ENCODE data around the gene MTCH1. TPM values are rescaled to one million over a fixed set of nuclear protein-coding genes. Genes with fewer than 3 reads are reported as not detected.

Gene MTCH1
- 100 to 1,000 TPM; 114 to 117 TPM for total RNA-seq

GRCh38 chr6:36985808-36986703 lies at the start of gene MTCH1:
Gene MTCH1 (minus strand): TSS chr6:36986196. CDS start chr6:36986173, 23 bp downstream.
- ChIA-PET POLR2A (interaction anchor here (0.5 to 1.6 kb wide), 12 partner anchors 19 to 1498 kb away, joined by 3 to 13 read pairs (median 4); partner anchors contain the start of genes C6orf89, FGD2, PIM1 and PPIL1), CTCF (interaction anchor here (0.8 to 1.5 kb wide), 8 partner anchors 20 to 224 kb away, joined by 3 to 10 read pairs (median 4); partner anchors contain the start of genes C6orf89 and FGD2)

DNA sequence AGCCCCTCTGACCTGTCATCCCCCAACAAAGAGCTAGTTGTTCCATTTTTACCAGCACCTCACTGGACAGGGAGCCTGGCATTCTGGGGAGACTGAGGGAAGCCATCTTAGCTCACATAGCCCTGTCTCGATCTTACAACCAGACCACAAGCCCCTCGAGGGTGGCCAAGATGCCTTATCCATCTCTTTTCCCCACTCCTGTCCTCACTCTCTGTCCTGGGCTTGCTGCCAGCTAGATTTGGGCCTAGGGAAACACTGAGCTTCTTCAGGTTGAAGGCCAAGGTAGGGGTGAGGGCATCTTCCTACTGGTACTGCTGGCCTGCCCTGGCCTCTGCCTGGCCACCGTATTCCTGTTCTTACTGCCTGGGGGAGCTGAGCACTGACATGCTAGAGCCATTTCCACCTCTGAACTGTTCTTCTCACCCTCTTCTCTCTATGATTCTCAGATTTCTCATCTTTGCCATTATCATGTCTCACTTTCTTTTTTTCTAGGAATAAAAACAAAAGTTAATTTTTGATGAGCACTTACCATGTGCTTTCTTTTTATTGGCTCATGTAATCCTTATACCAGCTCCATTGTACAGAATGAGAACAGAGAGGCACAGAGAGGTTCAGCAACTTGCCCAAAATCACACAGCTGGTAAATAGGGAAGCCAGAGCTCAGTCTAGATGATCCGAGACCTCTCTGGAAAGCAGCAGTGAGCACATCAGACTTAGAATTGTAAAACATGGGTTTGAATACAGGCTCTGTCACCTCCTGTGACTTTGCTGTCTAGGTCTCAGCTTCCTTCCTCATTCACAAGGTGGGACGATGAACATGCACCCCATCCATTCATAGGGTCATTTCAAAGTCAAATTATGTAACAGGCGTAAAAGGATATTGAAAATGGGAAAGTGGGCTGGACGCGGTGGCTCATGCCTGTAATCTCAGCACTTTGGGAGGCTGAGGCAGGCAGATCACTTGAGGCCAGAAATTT lies 48.1 kb upstream of the MTCH1 start:
- CTCF ChIA-PET, result interaction anchor here (0.5 to 19.0 kb wide), 10 partner anchors 11 to 170 kb away, joined by 3 to 444 read pairs (median 13); no protein-coding TSS in a partner anchor
- POLR2A ChIA-PET, result interaction anchor here (0.5 to 1.7 kb wide), 6 partner anchors 9 to 156 kb away, joined by 3 to 12 read pairs (median 8); partner anchors contain the start of gene PIM1

- POLR2A ChIA-PET, result interaction anchor here (0.6 to 1.7 kb wide), 6 partner anchors 8 to 157 kb away, joined by 3 to 12 read pairs (median 6); partner anchors contain the start of gene PIM1
- CTCF ChIA-PET, result interaction anchor here (1.6 to 19.0 kb wide), 7 partner anchors 10 to 171 kb away, joined by 4 to 444 read pairs (median 23); no protein-coding TSS in a partner anchor
These were observed 47.3 kb upstream of the MTCH1 start for GRCh38 chr6:37033255-37033654.

GRCh38 chr6:37032239-37032638 lies 46.2 kb upstream of the MTCH1 start:
- ChIA-PET CTCF (interaction anchor here (1.0 to 19.0 kb wide), 7 partner anchors 9 to 172 kb away, joined by 3 to 444 read pairs (median 23); no protein-coding TSS in a partner anchor), POLR2A (interaction anchor here (0.7 kb wide), 1 partner anchor 169 kb away, joined by 4 read pairs; no protein-coding TSS in a partner anchor)

- CTCF ChIA-PET, result interaction anchor here (0.6 to 19.0 kb wide), 10 partner anchors 9 to 548 kb away, joined by 3 to 444 read pairs (median 5); no protein-coding TSS in a partner anchor
- POLR2A ChIA-PET, result interaction anchor here (1.1 to 1.5 kb wide), 2 partner anchors 20 to 123 kb away, joined by 3 to 4 read pairs; no protein-coding TSS in a partner anchor
These were observed 44.6 kb upstream of the MTCH1 start for GRCh38 chr6:37030599-37030998.

DNA sequence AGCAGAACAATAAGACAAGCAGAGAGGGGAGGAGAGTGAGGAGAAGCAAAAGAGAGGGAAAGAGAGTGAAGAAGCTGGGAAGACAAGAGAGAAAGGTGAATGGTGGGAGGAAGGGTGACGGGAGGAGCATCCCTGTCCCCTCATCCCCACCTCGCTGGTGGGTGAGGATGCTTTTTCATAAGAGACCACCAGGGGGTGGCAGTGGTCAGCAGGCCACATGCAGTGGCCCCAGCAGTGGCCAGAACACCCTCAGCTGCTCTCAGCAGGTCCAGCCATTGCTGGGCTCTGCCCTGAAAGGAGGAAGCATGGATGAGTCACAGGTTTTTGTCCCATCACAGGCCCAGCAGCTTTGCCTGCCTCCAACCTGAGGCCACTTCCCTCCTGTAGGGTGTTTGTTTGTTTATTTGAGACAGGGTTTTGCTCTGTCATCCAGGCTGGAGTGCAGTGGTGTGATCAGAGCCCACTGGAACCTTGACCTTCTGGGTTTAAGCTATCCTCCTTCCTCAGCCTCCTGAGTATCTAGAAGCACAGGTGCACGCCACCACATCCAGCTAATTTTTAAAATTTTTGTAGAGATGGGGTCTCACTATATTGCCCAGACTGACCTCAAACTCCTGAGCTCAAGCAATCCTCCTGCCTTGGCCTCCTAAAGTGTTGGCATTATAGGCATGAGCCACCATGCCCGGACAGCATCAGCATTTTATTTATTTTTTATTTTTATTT lies 43.4 kb upstream of the MTCH1 start:
- CTCF ChIA-PET, result interaction anchor here (1.2 to 19.0 kb wide), 12 partner anchors 7 to 175 kb away, joined by 3 to 444 read pairs (median 6); partner anchors contain the start of genes C6orf89 and PIM1
- POLR2A ChIA-PET, result interaction anchor here (0.6 to 1.5 kb wide), 4 partner anchors 21 to 180 kb away, joined by 3 to 12 read pairs (median 4); no protein-coding TSS in a partner anchor

- ChIA-PET CTCF (interaction anchor here (0.7 to 19.0 kb wide), 10 partner anchors 7 to 1555 kb away, joined by 3 to 444 read pairs (median 8); partner anchors contain the start of gene PIM1), POLR2A (no interaction called here)
These were observed 41.9 kb upstream of the MTCH1 start for GRCh38 chr6:37027811-37028469.

DNA sequence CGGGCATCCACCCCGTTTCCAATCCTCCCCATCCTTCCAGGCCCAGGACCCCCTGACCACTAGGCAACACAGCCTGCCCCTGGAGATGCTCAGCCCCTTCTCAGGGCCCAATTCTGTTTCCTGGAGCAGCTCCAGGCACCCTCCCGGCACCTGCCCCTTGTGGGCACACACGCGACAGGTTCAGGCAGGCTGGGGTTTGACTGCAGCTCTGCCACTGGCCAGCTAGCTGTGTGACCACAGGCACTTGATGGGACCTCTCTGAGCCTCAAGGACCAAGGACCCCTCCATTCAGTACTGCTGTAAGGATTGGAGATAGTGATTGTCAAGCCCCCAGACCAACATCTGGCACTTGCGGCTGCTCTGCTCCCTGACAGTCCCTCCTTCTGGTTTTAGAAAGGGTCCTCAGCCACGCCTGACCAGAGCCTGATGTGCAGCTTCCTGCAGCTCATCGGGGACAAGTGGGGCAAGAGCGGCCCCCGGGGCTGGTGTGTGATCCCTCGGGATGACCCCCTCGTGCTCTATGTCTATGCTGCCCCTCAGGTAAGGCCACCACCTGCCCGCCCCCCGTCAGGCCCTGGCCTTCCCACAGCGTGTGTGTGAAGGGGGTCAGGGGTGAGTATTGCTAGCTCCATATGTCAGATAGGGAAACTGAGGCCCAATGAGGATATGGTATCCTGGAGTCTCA lies 41.2 kb upstream of the MTCH1 start:
- ChIA-PET POLR2A (interaction anchor here (0.7 kb wide), 1 partner anchor 146 kb away, joined by 3 read pairs; no protein-coding TSS in a partner anchor), CTCF (interaction anchor here (0.7 to 19.0 kb wide), 5 partner anchors 9 to 296 kb away, joined by 3 to 444 read pairs (median 9); partner anchors contain the start of gene PIM1)

DNA sequence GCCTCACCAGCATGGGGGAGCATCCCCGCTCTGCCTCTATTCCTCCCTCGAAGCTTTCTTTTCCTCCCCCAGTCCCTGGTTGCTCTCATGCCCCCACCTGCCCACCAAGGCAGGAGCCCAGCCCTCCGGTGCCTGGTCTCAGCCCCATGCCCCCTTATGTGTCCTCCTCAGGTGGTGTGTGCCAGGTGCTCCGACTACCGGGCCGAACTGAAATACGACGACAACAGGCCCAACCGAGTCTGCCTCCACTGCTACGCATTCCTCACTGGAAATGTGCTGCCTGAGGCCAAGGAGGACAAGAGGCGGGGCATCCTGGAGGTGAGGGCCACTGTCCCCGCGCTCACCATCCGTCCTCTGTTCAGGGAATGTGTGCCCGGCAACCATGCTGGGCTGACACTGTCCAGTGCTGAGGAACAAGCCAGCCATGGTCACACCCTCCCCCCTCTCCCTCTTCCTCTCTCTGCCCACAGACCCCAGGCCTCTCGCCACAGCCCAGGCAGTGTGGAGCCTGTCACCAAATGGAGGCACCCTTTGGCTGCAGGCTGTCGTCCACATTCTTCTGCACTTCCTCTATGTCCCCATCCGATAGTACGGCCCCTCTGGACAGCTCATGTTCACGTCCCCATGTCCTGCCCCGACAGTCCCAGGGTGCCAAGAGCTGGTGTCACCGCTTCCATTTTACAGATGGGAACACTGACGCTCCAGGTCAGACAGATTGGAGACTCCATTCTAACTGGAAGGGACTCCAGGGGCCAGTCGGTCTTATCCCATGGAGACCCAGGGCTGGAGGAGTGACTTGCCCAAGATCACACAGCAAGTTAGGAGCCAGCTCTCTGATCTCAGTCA lies 39.8 kb upstream of the MTCH1 start:
- POLR2A ChIA-PET, result no interaction called here
- CTCF ChIA-PET, result interaction anchor here (0.7 to 19.0 kb wide), 10 partner anchors 8 to 298 kb away, joined by 3 to 444 read pairs (median 16); partner anchors contain the start of gene PIM1

DNA sequence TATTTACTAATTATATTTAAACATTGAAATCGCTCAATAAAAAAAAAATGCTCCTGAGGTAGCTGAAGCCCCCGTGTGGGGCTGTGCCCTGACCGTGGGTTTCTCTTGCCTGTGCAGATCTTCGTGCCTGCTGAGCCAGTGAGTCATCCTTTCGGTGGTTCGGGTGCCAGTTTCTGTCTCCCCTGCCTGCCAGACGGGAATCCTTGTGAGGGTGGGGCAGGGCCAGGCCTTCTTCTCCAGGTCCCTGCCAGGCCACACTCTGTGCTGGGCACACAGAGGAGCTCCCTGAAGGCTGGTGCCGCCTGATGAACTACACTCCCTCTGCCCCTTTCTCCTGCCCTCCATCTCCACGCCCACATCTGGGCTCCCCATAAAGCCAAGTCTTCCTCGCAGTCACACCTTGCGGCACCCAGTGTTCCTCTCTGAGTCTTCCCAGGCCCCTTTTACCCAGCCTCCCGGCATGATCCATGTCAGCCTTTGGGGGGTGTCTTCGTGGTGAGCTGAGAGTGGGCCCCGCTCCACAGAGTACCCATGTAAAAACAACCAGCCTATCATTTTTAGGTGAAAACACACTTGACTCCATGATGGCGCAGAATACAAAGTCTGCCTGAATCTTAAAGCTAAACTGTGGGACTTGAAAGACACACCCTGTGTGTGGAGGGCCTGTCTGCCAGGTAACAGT lies 38.8 kb upstream of the MTCH1 start:
- ChIA-PET POLR2A (interaction anchor here (0.6 kb wide), 2 partner anchors 9 to 150 kb away, joined by 3 read pairs; partner anchors contain the start of gene PPIL1), CTCF (interaction anchor here (0.9 to 19.0 kb wide), 7 partner anchors 9 to 180 kb away, joined by 4 to 444 read pairs (median 23); partner anchors contain the start of genes C6orf89 and PIM1)

- POLR2A ChIA-PET, result interaction anchor here (1.8 to 2.3 kb wide), 2 partner anchors 148 to 151 kb away, joined by 7 to 10 read pairs; partner anchors contain the start of gene PIM1
These were observed 36.3 kb upstream of the MTCH1 start for GRCh38 chr6:37022135-37022863.

GRCh38 chr6:37021356-37022129 lies 35.5 kb upstream of the MTCH1 start:
- ChIA-PET CTCF (interaction anchor here (0.6 to 19.0 kb wide), 14 partner anchors 9 to 304 kb away, joined by 3 to 444 read pairs (median 4); partner anchors contain the start of genes C6orf89, MTCH1 and PIM1), POLR2A (interaction anchor here (0.6 to 2.3 kb wide), 3 partner anchors 149 to 165 kb away, joined by 4 to 10 read pairs (median 7); partner anchors contain the start of gene PIM1)

More at GRCh38 chr6:37022135-37022863, 36.3 kb upstream of the MTCH1 start:
- CTCF ChIA-PET, result interaction anchor here (0.6 to 19.0 kb wide), 13 partner anchors 8 to 304 kb away, joined by 3 to 444 read pairs (median 4); partner anchors contain the start of gene PIM1

DNA sequence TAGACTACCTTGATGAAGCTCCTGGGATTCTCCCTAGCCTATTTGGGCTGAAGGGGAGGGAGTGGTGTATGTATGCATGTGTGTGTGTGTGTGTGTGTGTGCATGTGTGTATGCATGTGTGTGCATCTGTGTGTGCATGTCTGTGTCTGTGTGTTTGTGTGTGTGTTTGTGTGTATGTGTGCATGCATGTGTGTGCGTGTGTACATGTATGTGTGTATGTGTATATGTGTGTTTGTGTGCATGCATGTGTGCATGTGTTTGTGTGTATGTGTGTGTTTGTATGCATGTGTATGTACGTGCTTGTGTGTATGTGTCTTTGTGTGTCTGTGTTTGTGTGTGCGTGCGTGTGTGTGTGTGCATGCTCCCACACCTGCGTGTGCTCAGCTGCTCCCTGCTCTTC lies 34.8 kb upstream of the MTCH1 start:
- ChIA-PET POLR2A (interaction anchor here (2.3 kb wide), 1 partner anchor 150 kb away, joined by 10 read pairs; the partner anchor contains the start of gene PIM1), CTCF (interaction anchor here (0.6 to 19.0 kb wide), 14 partner anchors 8 to 305 kb away, joined by 3 to 444 read pairs (median 6); partner anchors contain the start of genes C6orf89, MTCH1, PIM1 and PPIL1)
